Measurements from ENCODE around the gene GTF3C1.
A peak's percentile ranks its signal among the peaks of the same experiment; 100 is the strongest.
"Not testable (repeated sequence)": the region's sequence is repeated elsewhere in the genome, so short reads cannot be mapped to it uniquely, and the experiment has no call there.

GTF3C1 gene

DNA sequence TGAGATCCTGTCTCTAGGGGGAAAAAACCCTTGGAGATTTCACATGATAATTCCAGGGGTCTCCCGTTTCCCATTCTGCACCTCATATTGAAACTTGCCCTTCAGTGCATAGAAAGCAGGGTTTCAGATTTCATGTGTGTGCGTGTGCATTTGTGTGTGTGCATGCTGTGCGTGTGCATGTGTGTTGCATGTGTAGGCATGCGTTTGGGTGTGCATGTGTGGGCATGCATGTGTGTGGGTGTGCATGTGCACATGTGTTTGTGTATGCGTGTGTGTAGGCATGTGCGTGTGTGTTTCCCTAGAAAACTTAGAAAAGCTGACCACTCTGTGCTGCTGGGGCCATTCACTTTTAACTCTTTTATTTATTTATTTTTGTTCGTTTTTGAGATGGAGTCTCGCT lies 107.7 kb downstream of the GTF3C1 start:
- DNase-seq = no peak

GRCh38 chr16:27441276-27441675 lies 108.4 kb downstream of the GTF3C1 start:
- no peak for DNase-seq

DNA sequence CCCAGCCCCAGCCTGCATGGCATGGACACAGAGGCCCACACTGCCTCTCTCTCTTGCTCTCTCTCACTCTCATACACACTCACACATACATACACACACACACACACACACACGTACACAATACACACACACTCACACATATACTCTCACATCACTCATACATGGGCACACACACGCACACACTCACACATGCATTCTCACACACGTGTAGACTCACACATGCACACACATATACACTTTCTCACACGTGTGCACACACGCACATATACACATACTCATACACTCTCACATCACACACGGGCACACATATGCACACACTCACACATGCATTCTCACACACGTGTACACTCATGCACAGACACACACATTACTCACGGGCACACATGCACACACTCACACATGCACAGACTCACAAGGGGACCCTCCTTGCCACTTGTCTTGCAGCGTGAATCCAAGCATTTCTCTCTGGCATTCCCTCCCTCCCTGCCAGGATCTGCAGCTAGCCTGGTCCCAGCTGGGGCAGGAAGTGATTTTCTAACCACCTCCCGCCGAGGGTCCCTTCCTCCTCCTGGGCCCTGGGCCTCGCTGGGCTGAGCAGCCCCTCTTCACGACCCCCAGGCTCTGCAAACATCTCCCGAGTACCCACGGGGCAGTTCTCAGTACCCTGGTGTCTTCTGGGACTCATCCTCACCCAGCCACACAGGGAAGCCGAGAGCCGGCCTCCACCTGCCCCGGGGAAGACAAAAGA lies 110.3 kb downstream of the GTF3C1 start:
- DNase-seq = no peak

DNA sequence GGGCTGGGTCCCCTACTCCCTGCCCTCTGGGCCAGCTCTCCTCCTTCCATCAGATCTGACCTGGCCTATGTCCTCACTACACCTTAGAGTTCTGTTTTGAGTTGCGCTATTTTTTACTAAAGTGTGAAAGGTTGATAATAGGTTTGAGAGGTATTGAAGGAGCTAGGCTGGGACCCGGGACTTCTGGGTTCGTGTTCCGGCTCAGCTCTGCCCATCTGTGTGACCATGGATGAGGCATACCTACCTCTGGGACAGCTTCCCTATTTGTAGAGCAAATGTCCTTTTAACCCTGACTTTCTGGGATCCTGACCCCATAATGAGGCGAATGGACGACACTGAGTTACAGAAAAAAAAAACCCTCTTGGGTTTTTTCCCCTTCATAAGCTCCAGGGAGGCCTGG lies 111.8 kb downstream of the GTF3C1 start:
- DNase-seq = no peak

DNA sequence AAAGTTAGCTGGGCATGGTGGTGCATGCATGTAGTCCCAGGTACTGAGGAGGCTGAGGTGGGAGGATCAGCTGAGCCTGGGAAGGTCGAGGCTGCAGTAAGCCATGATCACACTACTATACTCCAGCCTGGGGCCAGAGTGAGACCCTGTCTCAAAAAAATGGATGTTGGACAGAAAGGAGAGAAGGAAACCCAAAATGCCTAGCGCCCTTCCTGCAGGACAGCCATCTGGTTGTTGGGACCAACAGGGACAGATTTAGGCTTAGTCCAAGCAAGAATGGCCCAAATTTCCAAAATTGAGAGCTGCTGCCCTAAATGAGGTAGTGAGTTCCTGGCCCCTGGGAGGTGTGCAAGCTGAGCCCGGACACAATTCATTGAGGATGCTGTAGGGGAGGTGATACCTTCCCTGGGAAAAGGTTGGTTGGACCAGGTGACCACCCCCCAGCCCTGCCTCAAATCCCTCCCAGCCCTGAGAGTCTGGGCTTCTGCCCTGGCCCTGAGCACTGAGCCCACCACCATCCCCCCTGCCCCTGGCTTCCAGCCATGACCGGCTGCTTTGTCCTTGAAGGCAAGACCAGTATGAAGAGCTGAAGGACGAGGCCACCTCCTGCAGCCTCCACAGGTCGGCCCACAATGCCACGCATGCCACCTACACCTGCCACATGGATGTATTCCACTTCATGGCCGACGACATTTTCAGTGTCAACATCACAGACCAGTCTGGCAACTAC lies 112.6 kb downstream of the GTF3C1 start:
- no peak for DNase-seq

GRCh38 chr16:27436065-27436464 lies 113.6 kb downstream of the GTF3C1 start:
- no peak for DNase-seq

GRCh38 chr16:27435146-27435545 lies 114.6 kb downstream of the GTF3C1 start:
- DNase-seq = not testable (repeated sequence)

DNA sequence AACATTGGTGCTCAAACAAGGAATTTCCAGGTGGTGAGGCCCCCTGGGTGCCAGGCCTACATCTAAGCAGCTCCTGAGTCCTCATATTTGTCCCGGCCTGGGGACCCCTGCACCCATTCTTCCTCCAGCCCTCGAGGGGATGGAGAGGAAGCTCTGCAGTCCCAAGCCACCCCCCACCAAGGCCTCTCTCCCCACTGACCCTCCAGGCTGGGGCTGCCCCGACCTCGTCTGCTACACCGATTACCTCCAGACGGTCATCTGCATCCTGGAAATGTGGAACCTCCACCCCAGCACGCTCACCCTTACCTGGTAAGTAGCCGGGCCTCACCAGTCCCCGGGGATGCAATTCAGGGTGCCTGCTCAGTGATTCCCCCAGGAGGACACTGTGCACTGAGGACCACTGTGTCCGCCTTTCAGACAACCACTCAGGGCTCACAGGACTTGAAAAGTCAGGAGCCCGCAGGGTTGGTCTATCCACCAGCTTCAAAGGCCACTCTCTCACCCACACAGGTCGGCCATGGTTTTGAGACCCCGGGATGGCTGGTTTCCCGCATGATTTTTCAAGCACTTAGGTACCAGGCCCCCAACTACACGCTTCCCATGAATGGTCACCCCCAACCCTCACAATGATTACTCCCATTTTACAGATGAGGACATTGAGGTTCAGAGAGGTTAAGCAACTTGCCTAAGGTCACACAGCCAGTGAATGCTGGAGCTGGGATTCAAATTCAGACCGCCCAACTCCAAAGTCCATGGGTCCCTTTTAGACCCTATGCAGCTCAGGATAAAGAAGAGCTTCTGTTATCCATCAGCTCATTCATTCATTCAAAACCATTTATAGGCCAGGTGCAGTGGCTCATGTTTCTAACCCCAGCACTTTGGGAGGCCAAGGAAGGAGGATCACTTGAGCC lies 115.3 kb downstream of the GTF3C1 start:
- no peak for DNase-seq

DNA sequence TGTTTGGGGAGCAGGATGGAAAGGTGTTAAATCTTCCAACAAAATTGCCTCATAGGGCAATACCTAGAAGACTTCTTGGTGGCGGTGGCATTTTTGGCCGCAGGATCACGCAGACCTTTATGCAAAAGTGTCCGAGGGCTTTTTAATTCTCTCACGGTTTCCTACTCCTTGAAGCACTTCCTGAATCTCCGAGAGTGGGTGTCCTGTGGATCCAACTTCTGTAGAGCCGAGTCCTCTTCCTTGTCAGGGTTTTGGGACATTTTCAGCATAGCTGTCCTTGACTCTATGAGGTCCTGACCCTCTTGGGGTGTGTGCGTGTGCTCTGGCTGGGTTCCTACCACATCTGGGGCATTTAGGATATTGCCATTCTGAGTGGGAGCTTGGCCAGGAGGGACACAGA lies 116.1 kb downstream of the GTF3C1 start:
- peak in 3 of 4 experiments; percentile 43 to 55 (median 54) for DNase-seq

- not testable (repeated sequence) for DNase-seq
Measured at GRCh38 chr16:27433191-27433590, 116.5 kb downstream of the GTF3C1 start.

- peak in 1 of 4 experiments; percentile 7 for DNase-seq
Measured at GRCh38 chr16:27432558-27432957, 117.2 kb downstream of the GTF3C1 start.

- no peak for DNase-seq
Measured at GRCh38 chr16:27431773-27432532, 117.8 kb downstream of the GTF3C1 start.

DNA sequence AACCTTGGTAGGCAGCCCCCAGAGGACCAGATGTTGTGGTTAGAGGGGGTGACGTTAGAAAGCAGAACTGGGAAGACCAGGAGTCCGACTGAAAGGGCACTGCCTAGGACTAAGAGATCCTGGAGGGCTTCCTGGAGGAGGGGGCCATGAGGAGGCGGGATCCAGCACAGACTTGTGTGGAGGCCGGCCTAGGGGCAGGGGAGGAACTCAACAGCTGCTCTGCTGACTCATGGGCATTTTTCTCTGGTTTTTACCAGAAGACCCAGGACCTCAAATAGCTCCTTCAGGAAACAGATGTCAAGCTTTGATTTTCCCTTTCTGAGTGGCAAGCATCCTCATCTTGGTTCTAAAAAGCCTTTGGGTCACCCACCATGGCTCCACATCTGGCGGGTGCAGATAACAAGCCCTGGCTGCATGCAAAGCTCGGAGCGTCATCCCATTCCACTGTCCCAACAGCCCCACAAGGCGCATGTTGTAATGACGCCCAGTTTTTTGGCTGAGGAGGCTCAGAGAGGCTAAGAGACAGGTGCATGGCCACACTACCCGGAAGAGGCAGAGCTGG lies 118.7 kb downstream of the GTF3C1 start:
- peak; percentile 15 to 57 (median 40) for DNase-seq

- DNase-seq = no peak
Measured at GRCh38 chr16:27430512-27430911, 119.2 kb downstream of the GTF3C1 start.

DNA sequence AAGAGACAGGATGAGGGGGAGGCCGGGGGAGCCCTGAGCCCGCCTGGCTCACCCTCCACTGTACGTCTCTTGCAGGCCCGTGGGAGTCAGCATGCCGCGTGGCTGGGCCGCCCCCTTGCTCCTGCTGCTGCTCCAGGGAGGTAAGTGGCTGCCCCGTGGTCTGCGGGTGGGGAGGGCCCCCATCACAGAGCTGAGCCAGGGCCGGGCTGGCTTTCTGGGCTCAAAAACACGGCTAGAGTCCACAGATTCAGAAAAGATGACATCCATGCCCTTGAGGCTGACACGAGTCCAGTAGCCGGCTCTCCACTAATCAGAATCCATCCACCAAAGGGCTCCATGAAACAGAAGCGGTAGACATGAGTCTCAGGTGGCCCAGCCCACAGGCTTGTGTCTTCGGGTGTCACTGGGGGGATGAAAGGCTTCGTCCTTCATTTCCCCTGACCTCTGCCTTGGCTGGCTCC lies 119.7 kb downstream of the GTF3C1 start:
- DNase-seq = no peak

- no peak for DNase-seq
Measured at GRCh38 chr16:27429330-27429871, 120.3 kb downstream of the GTF3C1 start.

DNA sequence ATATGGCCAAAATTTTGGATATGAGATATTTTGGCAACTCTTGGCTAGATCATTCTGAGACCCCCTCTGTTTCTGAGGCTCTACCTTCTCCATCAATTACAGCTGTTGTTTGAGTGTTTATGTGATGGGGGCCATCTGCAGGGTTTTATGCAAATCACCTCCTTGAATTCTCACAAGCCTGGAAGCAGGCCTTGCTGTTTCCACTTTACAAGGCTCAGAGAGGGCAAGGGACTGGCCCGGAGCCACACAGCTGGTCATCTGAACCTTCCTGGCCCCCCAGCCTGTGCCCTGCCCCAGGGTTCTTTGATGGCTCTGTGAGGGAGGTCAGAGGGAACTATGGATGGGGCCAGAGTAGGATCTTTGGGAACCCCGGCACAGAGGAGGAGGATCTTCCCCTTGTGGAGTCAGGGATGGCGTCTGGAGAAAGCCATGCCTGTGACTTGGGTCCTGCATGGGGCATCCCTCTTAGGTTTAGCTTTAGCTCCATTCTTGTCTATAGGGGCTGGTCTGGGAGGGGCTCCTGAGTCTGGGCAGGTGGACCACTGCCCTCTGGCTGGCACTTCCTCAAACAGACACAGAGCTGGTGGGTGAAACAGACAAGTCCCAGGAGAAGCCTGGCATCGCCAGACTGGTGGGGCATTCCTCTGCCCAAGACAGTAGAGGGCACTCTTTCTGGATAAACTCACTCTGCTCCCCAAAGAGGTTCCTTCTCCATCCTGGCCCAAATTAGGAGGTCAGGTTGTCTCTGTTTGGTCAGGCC lies 121.5 kb downstream of the GTF3C1 start:
- DNase-seq = peak in 3 of 4 experiments; percentile 37 to 48 (median 39)

GRCh38 chr16:27427538-27427937 lies 122.2 kb downstream of the GTF3C1 start:
- DNase-seq = no peak

- DNase-seq = peak; percentile 79 to 86 (median 85)
Measured at GRCh38 chr16:27426423-27427408, 123.0 kb downstream of the GTF3C1 start.

Data from suppressor macrophage (primary cell).